Activated CD4-positive, alpha-beta T cell treated with anti-CD3 and anti-CD28 coated beads, Interleukin-2, Interleukin-6, amounts not matched to agents 100 ng/mL and 50 ng/mL, durations not matched to agents 16 hours and 8 hours (primary cell): ENCODE data around the gene PHRF1.
A peak's percentile ranks its signal among the peaks of the same experiment; 100 is the strongest.

Experiments used
- DNase-seq: peaks from one replicate; pipeline ENCODE4 v3.0.0-alpha.2; 2020

Gene PHRF1

GRCh38 chr11:575996-576768 lies at the start of gene PHRF1:
TSS of gene PHRF1 (plus strand) at chr11:576470. CDS start at chr11:581513, 5,043 bp downstream.
- DNase-seq, result peak; percentile 94

- no peak for DNase-seq
These were observed 48.0 kb upstream of the PHRF1 start for GRCh38 chr11:528166-528814.

- no peak for DNase-seq
These were observed 47.2 kb upstream of the PHRF1 start for GRCh38 chr11:528815-529727.

- no peak for DNase-seq
These were observed 46.4 kb upstream of the PHRF1 start for GRCh38 chr11:529728-530411.

- no peak for DNase-seq
These were observed 45.1 kb upstream of the PHRF1 start for GRCh38 chr11:530960-531831.

GRCh38 chr11:531919-532526 lies 44.2 kb upstream of the PHRF1 start:
- no peak for DNase-seq

- no peak for DNase-seq
These were observed 43.7 kb upstream of the PHRF1 start for GRCh38 chr11:532527-532985.

- DNase-seq, result no peak
These were observed 43.2 kb upstream of the PHRF1 start for GRCh38 chr11:532986-533585.

- no peak for DNase-seq
These were observed 42.5 kb upstream of the PHRF1 start for GRCh38 chr11:533586-534395.

- peak; percentile 58 for DNase-seq
These were observed 41.7 kb upstream of the PHRF1 start for GRCh38 chr11:534396-535209.

GRCh38 chr11:535210-535518 lies 41.1 kb upstream of the PHRF1 start:
- DNase-seq, result no peak

GRCh38 chr11:535519-536454 lies 40.5 kb upstream of the PHRF1 start, which contains the start of gene HRAS:
TSS of gene HRAS (minus strand) at chr11:535576.
- peak; percentile 96 for DNase-seq

GRCh38 chr11:536841-537621 lies 39.2 kb upstream of the PHRF1 start, which contains the start of gene LRRC56:
TSS of gene LRRC56 (plus strand) at chr11:537527. CDS start at chr11:540685, 3,158 bp downstream.
- DNase-seq, result peak; percentile 93

GRCh38 chr11:537622-538430 lies 38.4 kb upstream of the PHRF1 start:
- no peak for DNase-seq

- no peak for DNase-seq
These were observed 37.7 kb upstream of the PHRF1 start for GRCh38 chr11:538431-539051.
